Endothelial cell of umbilical vein (primary cell): ENCODE measurements around the gene CAMP. TPM values are rescaled to one million over a fixed set of nuclear protein-coding genes. Genes with fewer than 3 reads are reported as not detected.

ENCODE experiments used
- BruUV-seq: library from RNA; stranded (reverse); fragments of 400-500 nt; replicated peaks from 2 replicates; lab custom pipeline; 2021; lab: Mats Ljungman, UMichigan
- CTCF ChIA-PET: fragments of 300-600, 350-600 bp; sonication (Branson Sonifier 250); formaldehyde crosslinking; loops from one replicate; lab custom pipeline; 2021; ENCODE audit warnings: antibody characterized with exemption, inconsistent platforms; lab: Charles Lee
- POLR2A ChIA-PET: fragments of 300-600, 350-600 bp; sonication (Branson Sonifier 250); formaldehyde crosslinking; loops from one replicate; lab custom pipeline; 2021; ENCODE audit warnings: antibody characterized with exemption, inconsistent platforms; lab: Charles Lee
- DNase-seq: peaks from one replicate; pipeline ENCODE4 v3.0.0-alpha.2; 2011; ENCODE audit warnings: low read depth, low spot score
- FAIRE-seq: peaks from 2 replicates; lab custom pipeline; 2011; peaks lifted over from hg19 to GRCh38; lab: Jason Lieb, UNC
- H2AFZ ChIP-seq: 2 replicates; pipeline ENCODE4 v1.6.0; 2012; ENCODE audit warnings: low read depth, low read length, control low read depth, inconsistent platforms
- H3K27ac ChIP-seq: 2 replicates; pipeline ENCODE4 v1.5.1; 2011; ENCODE audit warnings: low read depth, mild to moderate bottlenecking, control low read depth, low read length, moderate library complexity; ENCODE audit not compliant: insufficient read depth
- H3K27me3 ChIP-seq, 2 experiments: 2 replicates each; pipeline versions ENCODE4 v1.6.0 to v1.6.1; 2011; ENCODE audit warnings: low read length in 2 of 2, mixed read lengths in 1 of 2; ENCODE audit not compliant: control insufficient read depth in 2 of 2, insufficient read depth in 2 of 2
- H3K36me3 ChIP-seq, 2 experiments: 2 replicates in 1 of 2; 3 replicates in 1 of 2; pipeline ENCODE4 v1.5.1; 2011; ENCODE audit warnings: low read length in 2 of 2, mild to moderate bottlenecking in 1 of 2, moderate library complexity in 1 of 2; ENCODE audit not compliant: control insufficient read depth in 2 of 2, insufficient read depth in 2 of 2; ENCODE audit errors: extremely low read depth in 1 of 2
- H3K4me1 ChIP-seq: 3 replicates; pipeline ENCODE4 v1.5.1; 2011; ENCODE audit warnings: mild to moderate bottlenecking, low read length; ENCODE audit not compliant: control insufficient read depth, insufficient read depth; ENCODE audit errors: extremely low read depth
- H3K4me2 ChIP-seq: 2 replicates; pipeline ENCODE4 v1.6.1; 2011; ENCODE audit warnings: low read length, control low read depth, mixed read lengths; ENCODE audit not compliant: insufficient read depth
- H3K4me3 ChIP-seq, 3 experiments: fragments of 200-600 bp in 1 of 3; sonication (generic), shearing (Covaris generic) in 1 of 3; replicated peaks in 1 of 3; 2 replicates each; pipeline ENCODE4 v1.5.1; 2011 to 2016; ENCODE audit warnings: control low read depth in 3 of 3, low read length in 3 of 3, mild to moderate bottlenecking in 2 of 3, inconsistent platforms in 1 of 3, low read depth in 1 of 3, moderate library complexity in 1 of 3; ENCODE audit not compliant: insufficient read depth in 1 of 3
- H3K79me2 ChIP-seq: 2 replicates; pipeline ENCODE4 v1.6.0; 2012; ENCODE audit warnings: low read length, inconsistent platforms; ENCODE audit not compliant: control insufficient read depth, insufficient read depth
- H3K9ac ChIP-seq: replicated peaks from 2 replicates; pipeline ENCODE3; 2011; ENCODE audit warnings: low read length, control low read depth; ENCODE audit not compliant: insufficient read depth; ENCODE audit errors: extremely low read depth
- H3K9me1 ChIP-seq: replicated peaks from 3 replicates; pipeline ENCODE4 v1.6.0; 2011; ENCODE audit warnings: mild to moderate bottlenecking, low read length; ENCODE audit not compliant: control insufficient read depth, insufficient read depth; ENCODE audit errors: extremely low read depth
- H3K9me3 ChIP-seq: replicated peaks from 2 replicates; pipeline ENCODE4 v1.5.1; 2012; ENCODE audit warnings: low read length, inconsistent platforms; ENCODE audit not compliant: control insufficient read depth, insufficient read depth
- H4K20me1 ChIP-seq: replicated peaks from 2 replicates; pipeline ENCODE3; 2011; ENCODE audit warnings: mild to moderate bottlenecking, low read length; ENCODE audit not compliant: control insufficient read depth, insufficient read depth; ENCODE audit errors: extremely low read depth
- CTCF ChIP-seq, 2 donors: IDR thresholded peaks; 1 replicate in 1 of 2; 2 replicates in 1 of 2; pipeline ENCODE4 v1.5.1; 2011; ENCODE audit warnings: low read length in 2 of 2, mild to moderate bottlenecking in 2 of 2, moderate library complexity in 2 of 2, control low read depth in 1 of 2, inconsistent platforms in 1 of 2, low read depth in 1 of 2; ENCODE audit not compliant: insufficient read depth in 1 of 2; ENCODE audit errors: extremely low read depth in 1 of 2
- EZH2 ChIP-seq: IDR thresholded peaks from 2 replicates; pipeline ENCODE4 v1.6.1; 2012; ENCODE audit warnings: borderline replicate concordance, low read depth, mild to moderate bottlenecking, moderate library complexity, low read length, inconsistent platforms; ENCODE audit not compliant: severe bottlenecking
- JUN ChIP-seq: IDR thresholded peaks from 2 replicates; pipeline ENCODE4 v1.6.1; 2011; ENCODE audit warnings: borderline replicate concordance, low read depth; ENCODE audit not compliant: insufficient read length, insufficient read depth
- MYC ChIP-seq: IDR thresholded peaks from one replicate; pipeline ENCODE4 v1.6.1; 2011; ENCODE audit warnings: mild to moderate bottlenecking, low read depth, low read length
- POLR2A ChIP-seq: IDR thresholded peaks from 2 replicates; pipeline ENCODE4 v1.6.1; 2012; ENCODE audit warnings: low read depth, mild to moderate bottlenecking, control low read depth, low read length
- dilution Hi-C: fragments of 300-500 bp; cut with MboI; formaldehyde crosslinking; loops from one replicate; pipeline ENCODE4 v1.15.0; 2019; ENCODE audit warnings: low sequenced_read_pairs; ENCODE audit not compliant: extremely low pct_ligation_motif_present
- intact Hi-C: fragments of 100-400 bp; cut with micrococcal nuclease; formaldehyde crosslinking; loops from one replicate; pipeline ENCODE4 v1.10.0; 2022
- polyA plus RNA-seq, 4 experiments: library from polyadenylated mRNA; depleted of rRNA in 3 of 4; stranded (reverse) in 3 of 4; unstranded in 1 of 4; fragments of >200 nt; gene quantifications; 2 replicates each; pipeline versions ENCODE4 v1.2.1 to v1.2.3, GENCODE V29; 2011 to 2012; ENCODE audit warnings: missing spikeins in 1 of 4
- total RNA-seq: library from RNA; stranded (reverse); gene quantifications from 2 replicates; pipeline ENCODE4 v1.2.3, GENCODE V29; 2021

The CAMP gene
- total and polyA plus RNA-seq, 2 donors (not counting 3 experiments of a cell fraction or from before 2014, with no cell fraction given): not detected

GRCh38 chr3:48232734-48233133 is 9.4 kb downstream of the CAMP start:
- CTCF ChIA-PET: interaction anchor here (0.7 to 16.0 kb wide), 4 partner anchors 41 to 204 kb away, joined by 4 to 296 read pairs (median 6); no protein-coding TSS in a partner anchor
- Histone ChIP-seq H3K4me3 (no peak overlapping the region), H3K36me3 (no peaks in the 10 kb centered on the region), H3K79me2 (no peaks in the 10 kb centered on the region), H3K27ac (no peak overlapping the region), H3K9me3 (no peaks in the 10 kb centered on the region), H3K9me1 (no peaks in the 10 kb centered on the region), H3K27me3 (no peaks in the 10 kb centered on the region), H3K4me1 (peaks cover 3% of the 10 kb centered on the region), H3K9ac (no peak overlapping the region), H4K20me1 (no peaks in the 10 kb centered on the region), H2AFZ (peak overlapping the region; percentile 59), H3K4me2 (no peak overlapping the region)
- dilution Hi-C loops: no loop called here
- intact Hi-C loops: loop anchor here (1.0 to 2.0 kb wide), 4 partner anchors 38 to 316 kb away; no protein-coding TSS in a partner anchor
- FAIRE-seq: peak; percentile 90
- no peak for TF ChIP-seq POLR2A
- TF ChIP-seq CTCF (IDR thresholded peaks at IDR 0.05; ENCODE audit: extremely low read depth in 1 of 2, insufficient read depth in 1 of 2, low read depth in 1 of 2, low read length in 2 of 2): peak; percentile 63 to 64
- TF ChIP-seq MYC: no peak
- TF ChIP-seq JUN: no peak
- peak; percentile 69 for DNase-seq
- POLR2A ChIA-PET: no interaction called here
- no TSS peak for BruUV-seq

GRCh38 chr3:48233542-48233941 is 10.2 kb downstream of the CAMP start:
- intact Hi-C loops (loop anchor here (2.0 kb wide), 2 partner anchors 39 to 315 kb away; no protein-coding TSS in a partner anchor), dilution Hi-C loops (no loop called here)
- BruUV-seq: no TSS peak
- no peak overlapping the region for H3K4me2 ChIP-seq
- H3K9me3 ChIP-seq: no peaks in the 10 kb centered on the region
- H3K4me1 ChIP-seq: peaks cover 3% of the 10 kb centered on the region
- no peaks in the 10 kb centered on the region for H3K27me3 ChIP-seq
- no peaks in the 10 kb centered on the region for H3K9me1 ChIP-seq
- CTCF ChIA-PET: interaction anchor here (0.8 to 16.0 kb wide), 3 partner anchors 39 to 203 kb away, joined by 4 to 296 read pairs (median 5); no protein-coding TSS in a partner anchor
- H4K20me1 ChIP-seq: no peaks in the 10 kb centered on the region
- no peak for DNase-seq
- no peaks in the 10 kb centered on the region for H3K36me3 ChIP-seq
- POLR2A ChIA-PET: no interaction called here
- no peak for TF ChIP-seq EZH2
- H3K9ac ChIP-seq: no peak overlapping the region
- no peak overlapping the region for H3K4me3 ChIP-seq
- FAIRE-seq: no peak
- no peaks in the 10 kb centered on the region for H3K79me2 ChIP-seq
- no peak overlapping the region for H2AFZ ChIP-seq
- H3K27ac ChIP-seq: no peak overlapping the region
